Gastroesophageal sphincter (tissue), 4 donors: ENCODE results near the gene SYNGR2. TPM values are rescaled to one million over a fixed set of nuclear protein-coding genes. Genes with fewer than 3 reads are reported as not detected.

Experiments
- ATAC-seq: fragments of 150-250 bp; one replicate; pipeline ENCODE4 v1.9.1; 2016; ENCODE audit warnings: mild to moderate bottlenecking, moderate library complexity
- H3K27ac ChIP-seq, 4 donors: fragments of 200-600 bp; sonication (generic) in 3 of 4; 1 replicate in 3 of 4; 2 replicates in 1 of 4; pipeline ENCODE4 v1.5.1; 2016 to 2019
- H3K27me3 ChIP-seq: fragments of 200-600 bp; sonication (generic); one replicate; pipeline ENCODE4 v1.5.1; 2019
- H3K36me3 ChIP-seq, 2 donors: fragments of 200-600 bp; sonication (generic); one replicate each; pipeline ENCODE4 v1.5.1; 2019; ENCODE audit warnings: control low read depth in 1 of 2
- H3K4me1 ChIP-seq, 3 donors: fragments of 200-600 bp; sonication (generic); 1 replicate in 2 of 3; 2 replicates in 1 of 3; pipeline ENCODE4 v1.5.1; 2016 to 2019; ENCODE audit warnings: control low read depth in 2 of 3
- H3K4me3 ChIP-seq, 2 donors: fragments of 200-600 bp; sonication (generic); one replicate each; pipeline ENCODE4 v1.5.1; 2019; ENCODE audit warnings: mild to moderate bottlenecking in 1 of 2, moderate library complexity in 1 of 2
- H3K9me3 ChIP-seq, 3 donors: fragments of 200-600 bp; sonication (generic); one replicate each; pipeline ENCODE4 v1.5.1; 2017 to 2019; ENCODE audit warnings: control low read depth in 2 of 3
- EP300 ChIP-seq: sonication (generic); formaldehyde crosslinking; IDR thresholded peaks from one replicate; pipeline ENCODE4 v1.6.1; 2017; ENCODE audit warnings: antibody characterized with exemption, mild to moderate bottlenecking
- POLR2A ChIP-seq, 2 donors: fragments of 450-650 bp; IDR thresholded peaks; one replicate each; pipeline ENCODE4 v1.6.1; 2017; ENCODE audit warnings: antibody characterized with exemption in 2 of 2, mild to moderate bottlenecking in 2 of 2, moderate library complexity in 1 of 2
- POLR2AphosphoS5 ChIP-seq: sonication (generic); formaldehyde crosslinking; IDR thresholded peaks from one replicate; pipeline ENCODE4 v1.6.1; 2017; ENCODE audit warnings: antibody characterized with exemption
- WGBS, 2 donors: methylation state at CpG; one replicate each; pipeline ENCODE4 v1.1.5; 2018; ENCODE audit warnings: low coverage in 1 of 2; 5-methylcytosine and 5-hydroxymethylcytosine counted together
- total RNA-seq, 4 donors: library from RNA; depleted of rRNA; stranded (reverse); fragments of >200 nt; gene quantifications; one replicate each; pipeline ENCODE4 v1.1.0, GENCODE V29; 2016
- TF ChIP-seq, protein P1 (sequence below), 4 experiments: fragments of 200-600 bp in 2 of 4; fragments of 450-650 bp in 2 of 4; sonication (generic) in 1 of 4; IDR thresholded peaks; one replicate each; pipeline ENCODE4 v1.5.1; 2017 to 2019; ENCODE audit warnings: antibody characterized with exemption in 4 of 4, mild to moderate bottlenecking in 2 of 4, moderate library complexity in 2 of 4

SYNGR2 gene
- total RNA-seq, 4 donors from 2014 or later = 49.9 to 151 (median 81.2) TPM

DNA sequence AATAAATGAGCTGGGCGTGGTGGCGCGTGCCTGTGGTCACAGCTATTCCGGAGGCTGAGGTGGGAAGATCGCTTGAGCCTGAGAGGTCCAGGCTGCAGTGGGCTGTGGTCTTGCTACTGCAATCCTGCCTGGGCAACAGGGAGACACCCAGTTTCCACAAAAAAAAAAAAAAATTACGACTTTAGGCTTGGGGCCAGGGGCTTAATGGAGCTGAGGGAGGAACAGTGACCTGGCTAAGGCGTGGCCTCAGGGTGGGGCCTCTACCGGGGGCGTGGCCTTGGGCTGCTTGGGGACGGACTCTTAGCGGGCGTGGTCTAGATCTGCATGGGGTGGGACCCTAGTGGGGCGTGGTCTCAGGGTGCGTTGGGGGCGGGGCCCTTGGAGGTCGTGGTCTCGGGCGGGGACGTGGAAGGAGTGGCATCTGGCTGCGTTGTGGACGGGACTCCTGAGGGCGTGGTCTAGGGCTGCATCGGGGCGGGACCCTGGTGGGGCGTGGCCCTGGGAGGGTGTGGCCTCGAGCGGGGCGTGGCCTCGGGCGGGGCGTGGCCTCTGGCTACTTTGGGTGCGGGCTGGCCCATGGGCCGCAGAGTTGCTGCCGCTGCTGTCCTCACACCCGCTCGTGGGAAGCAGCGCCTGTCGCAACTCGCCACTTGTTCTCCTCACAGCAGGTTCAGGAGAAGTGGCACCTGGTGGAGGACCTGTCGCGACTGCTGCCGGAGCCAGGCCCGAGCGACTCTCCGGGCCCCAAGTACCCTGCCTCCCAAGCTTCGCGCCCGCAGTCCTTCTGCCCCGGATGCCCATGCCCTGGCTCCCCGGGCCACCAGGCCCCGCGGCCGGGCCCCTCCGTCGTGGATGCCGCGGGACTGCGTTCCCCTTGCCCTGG is 28.0 kb upstream of the SYNGR2 start:
- Histone ChIP-seq H3K4me1 (peaks cover 0 to 48% (median 20%) of the 10 kb centered on the region in 3 donors), H3K27me3 (no peaks in the 10 kb centered on the region), H3K27ac (peak overlapping the region in 2 of 4 donors; percentile 18 to 56), H3K36me3 (no peaks in the 10 kb centered on the region), H3K9me3 (no peaks in the 10 kb centered on the region), H3K4me3 (peak overlapping the region in 1 of 2 donors; percentile 19)
- TF ChIP-seq EP300 (no peak), POLR2A (IDR thresholded peaks at IDR 0.05) (peak; percentile 9 to 17)
- ATAC-seq = peak; percentile 76
- WGBS, 2 donors = 30 to 45% methylated on average over 2 to 8 of the region's 58 CpGs

DNA sequence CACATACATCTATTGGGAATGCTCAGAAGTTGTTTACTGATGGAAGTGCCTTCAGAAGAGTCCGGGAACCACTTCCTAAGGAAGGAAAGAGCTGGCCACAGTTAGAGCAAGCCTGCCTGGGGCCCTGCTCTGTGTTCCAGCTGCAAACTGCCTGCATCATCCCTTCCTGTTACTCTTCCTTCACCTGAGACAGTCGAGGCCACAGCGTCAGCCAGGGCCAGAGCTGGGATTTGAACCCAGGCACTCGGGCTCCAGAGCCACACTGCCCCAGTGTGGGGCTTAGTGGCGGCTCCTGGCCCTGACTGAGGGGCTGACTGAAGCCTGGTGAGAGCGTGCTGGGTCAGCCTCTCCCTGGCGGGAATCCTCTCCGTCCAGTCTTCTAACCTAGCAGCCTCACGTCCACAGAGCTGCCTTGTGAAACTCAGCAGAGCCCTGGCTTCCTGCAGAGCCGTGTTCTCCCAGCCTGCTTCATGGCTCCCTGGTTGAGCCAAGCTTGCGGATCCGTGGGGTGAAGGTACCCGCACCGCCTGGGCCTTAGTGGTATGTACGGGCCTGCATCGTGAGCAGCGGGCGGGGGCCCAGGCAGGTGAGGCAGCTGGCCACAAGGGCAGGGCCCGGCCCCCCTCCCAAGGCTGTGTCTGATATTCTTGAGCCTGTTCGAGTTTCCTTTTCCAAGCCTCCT is 26.8 kb upstream of the SYNGR2 start:
- ATAC-seq = no peak
- WGBS, 2 donors = 60% methylated on average over 2 of the region's 20 CpGs; no CpG with 5 or more reads in 1 of the 2 donors
- Histone ChIP-seq H3K4me3 (no peak overlapping the region), H3K27me3 (no peaks in the 10 kb centered on the region), H3K27ac (peak overlapping the region in 1 of 4 donors; percentile 12), H3K36me3 (no peaks in the 10 kb centered on the region), H3K4me1 (peaks cover 0 to 59% (median 22%) of the 10 kb centered on the region in 3 donors), H3K9me3 (no peaks in the 10 kb centered on the region)
- no peak for TF ChIP-seq POLR2AphosphoS5
- no peak for TF ChIP-seq POLR2A (IDR thresholded peaks at IDR 0.05)
- TF ChIP-seq EP300 = no peak
- TF ChIP-seq, protein P1, sequence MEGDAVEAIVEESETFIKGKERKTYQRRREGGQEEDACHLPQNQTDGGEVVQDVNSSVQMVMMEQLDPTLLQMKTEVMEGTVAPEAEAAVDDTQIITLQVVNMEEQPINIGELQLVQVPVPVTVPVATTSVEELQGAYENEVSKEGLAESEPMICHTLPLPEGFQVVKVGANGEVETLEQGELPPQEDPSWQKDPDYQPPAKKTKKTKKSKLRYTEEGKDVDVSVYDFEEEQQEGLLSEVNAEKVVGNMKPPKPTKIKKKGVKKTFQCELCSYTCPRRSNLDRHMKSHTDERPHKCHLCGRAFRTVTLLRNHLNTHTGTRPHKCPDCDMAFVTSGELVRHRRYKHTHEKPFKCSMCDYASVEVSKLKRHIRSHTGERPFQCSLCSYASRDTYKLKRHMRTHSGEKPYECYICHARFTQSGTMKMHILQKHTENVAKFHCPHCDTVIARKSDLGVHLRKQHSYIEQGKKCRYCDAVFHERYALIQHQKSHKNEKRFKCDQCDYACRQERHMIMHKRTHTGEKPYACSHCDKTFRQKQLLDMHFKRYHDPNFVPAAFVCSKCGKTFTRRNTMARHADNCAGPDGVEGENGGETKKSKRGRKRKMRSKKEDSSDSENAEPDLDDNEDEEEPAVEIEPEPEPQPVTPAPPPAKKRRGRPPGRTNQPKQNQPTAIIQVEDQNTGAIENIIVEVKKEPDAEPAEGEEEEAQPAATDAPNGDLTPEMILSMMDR (IDR thresholded peaks at IDR 0.05) = no peak

DNA sequence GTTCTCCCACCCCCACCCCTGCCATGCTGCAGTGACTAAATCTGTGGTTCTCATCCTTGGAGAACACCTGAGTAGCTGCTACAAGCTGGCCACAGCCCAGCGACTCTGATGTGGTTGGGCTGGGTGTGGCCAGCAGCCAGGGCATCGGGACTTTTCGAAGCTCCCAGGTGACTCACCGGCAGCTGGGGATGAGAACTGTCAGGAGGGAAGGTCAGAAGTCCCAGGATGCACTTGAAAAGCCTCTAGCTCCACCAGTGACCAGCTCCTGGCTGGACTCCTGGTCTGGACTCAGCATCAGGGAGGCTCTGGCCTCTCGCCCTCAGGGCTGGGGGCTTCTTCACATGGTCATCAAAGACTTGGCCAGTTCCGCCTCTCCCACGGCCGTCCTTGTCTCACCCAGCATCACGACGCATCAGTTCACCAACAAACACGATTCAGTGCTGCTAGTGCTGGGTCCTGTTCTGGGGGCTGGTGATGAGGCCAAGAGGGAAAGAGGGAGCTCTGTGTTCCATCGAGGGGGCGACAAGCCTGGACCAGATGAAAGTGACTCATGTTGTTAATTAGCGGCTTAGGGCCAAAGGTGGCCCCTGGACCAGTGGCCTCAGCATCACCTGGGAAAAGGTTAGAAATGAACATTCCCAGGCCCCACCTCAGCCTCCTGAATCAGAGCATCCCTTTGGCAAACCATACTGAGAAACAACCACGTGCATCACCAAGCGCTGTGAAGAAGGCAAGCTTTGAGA is 26.1 kb upstream of the SYNGR2 start:
- Histone ChIP-seq H3K4me3 (no peak overlapping the region), H3K27me3 (no peaks in the 10 kb centered on the region), H3K4me1 (peaks cover 0 to 60% (median 22%) of the 10 kb centered on the region in 3 donors), H3K9me3 (no peaks in the 10 kb centered on the region), H3K27ac (no peak overlapping the region), H3K36me3 (no peaks in the 10 kb centered on the region)
- ATAC-seq = no peak
- TF ChIP-seq, protein P1 (IDR thresholded peaks at IDR 0.05) = no peak
- TF ChIP-seq EP300 = no peak
- TF ChIP-seq POLR2A (IDR thresholded peaks at IDR 0.05) = no peak
- no peak for TF ChIP-seq POLR2AphosphoS5
- WGBS, 2 donors = 20 to 60% methylated on average over 1 to 2 of the region's 16 CpGs

DNA sequence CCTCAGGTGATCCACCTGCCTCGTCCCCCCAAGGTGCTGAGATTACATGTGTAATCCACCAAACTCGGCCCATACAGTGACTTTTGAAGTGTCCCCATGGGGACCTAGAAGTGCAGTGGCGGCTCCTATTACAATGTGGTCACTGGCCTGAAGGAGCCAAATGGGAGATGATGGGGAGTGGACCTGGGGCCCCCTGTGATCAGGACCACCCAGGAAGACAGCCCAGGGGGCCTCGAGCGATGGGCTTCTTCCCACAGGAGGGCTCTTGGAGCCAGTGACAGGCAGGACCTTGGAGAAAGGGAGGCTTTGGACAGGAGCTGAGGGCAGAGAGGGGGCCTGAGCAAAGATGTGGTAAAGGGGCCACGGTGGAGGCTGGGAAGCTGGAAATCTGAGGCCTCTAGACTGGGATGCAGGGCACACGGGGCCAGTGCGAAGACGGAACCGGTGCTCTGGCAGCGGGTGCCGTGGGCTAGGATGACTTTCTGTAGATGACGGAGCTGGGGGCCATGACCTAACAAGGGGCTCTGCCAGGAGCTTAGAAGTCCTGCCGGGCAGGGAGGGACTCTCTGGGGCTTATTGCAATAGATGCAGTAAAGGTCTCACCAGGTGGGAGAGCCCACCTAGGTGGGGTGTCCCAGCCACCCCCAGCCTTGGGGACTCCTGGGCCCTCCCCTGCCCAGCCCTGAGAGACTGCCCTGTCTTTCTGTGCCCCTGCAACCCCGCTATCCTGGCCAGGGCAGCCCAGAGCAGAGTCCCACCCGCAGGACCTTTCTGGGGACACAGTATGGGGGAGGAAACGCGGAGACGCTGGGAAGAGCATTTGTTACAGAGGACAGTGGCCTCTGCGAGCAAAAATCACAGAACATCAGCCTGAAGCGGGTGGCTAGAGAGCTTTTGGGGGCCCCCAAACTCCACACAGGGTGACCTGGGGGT is 24.9 kb upstream of the SYNGR2 start:
- no peaks in the 10 kb centered on the region for H3K9me3 ChIP-seq
- no peak overlapping the region for H3K4me3 ChIP-seq
- WGBS, 2 donors = 93% methylated on average over 5 of the region's 21 CpGs; no CpG with 5 or more reads in 1 of the 2 donors
- TF ChIP-seq POLR2AphosphoS5 = no peak
- TF ChIP-seq EP300 = no peak
- TF ChIP-seq POLR2A (IDR thresholded peaks at IDR 0.05) = no peak
- TF ChIP-seq, protein P1 (IDR thresholded peaks at IDR 0.05) = no peak
- no peaks in the 10 kb centered on the region for H3K27me3 ChIP-seq
- ATAC-seq = no peak
- peaks cover 0 to 60% (median 22%) of the 10 kb centered on the region in 3 donors for H3K4me1 ChIP-seq
- peak overlapping the region in 3 of 4 donors; percentile 65 to 67 (median 66) for H3K27ac ChIP-seq
- H3K36me3 ChIP-seq = no peaks in the 10 kb centered on the region
